A549 (cell line): ENCODE measurements around the gene VWA5B2. TPM values are rescaled to one million over a fixed set of nuclear protein-coding genes. Genes with fewer than 3 reads are reported as not detected.

Source experiments
- ATAC-seq, 2 experiments: fragments of 200-7000 bp in 1 of 2; fragments of >200 bp in 1 of 2; cut with Nextera tagmentation in 1 of 2; cut with Tn5 transposase in 1 of 2; 3 replicates each; pipeline versions ENCODE4 v1.8.0 to v1.9.1; 2018 to 2020; ENCODE audit warnings: mild to moderate bottlenecking in 1 of 2, moderate library complexity in 1 of 2
- CTCF ChIA-PET: fragments of 300-600 bp; sonication (Branson Sonifier 250); formaldehyde crosslinking; extraction: SDS; loops from one replicate; lab custom pipeline; 2021; ENCODE audit warnings: antibody characterized with exemption, inconsistent platforms; lab: Yijun Ruan, JAX
- POLR2A ChIA-PET: fragments of 350-600 bp; formaldehyde crosslinking; extraction: SDS; loops from one replicate; lab custom pipeline; 2021; ENCODE audit warnings: antibody characterized with exemption, inconsistent platforms; lab: Yijun Ruan, JAX
- DNase-seq, 2 experiments: peaks; one replicate each; pipeline versions ENCODE4 v3.0.0 to v3.0.0-alpha.2; 2011 to 2016; ENCODE audit warnings: low read depth in 1 of 2, low spot score in 1 of 2
- FAIRE-seq: peaks from 2 replicates; lab custom pipeline; 2011; peaks lifted over from hg19 to GRCh38; lab: Jason Lieb, UNC
- H3K27ac ChIP-seq, 2 experiments: fragments of >200 bp; sonication (Bioruptor Twin); formaldehyde crosslinking; 3 replicates each; pipeline ENCODE4 v1.5.1; 2016 to 2017
- H3K4me1 ChIP-seq: fragments of >200 bp; sonication (Bioruptor Twin); formaldehyde crosslinking; 3 replicates; pipeline ENCODE4 v1.6.1; 2016
- H3K4me2 ChIP-seq: fragments of >200 bp; sonication (Bioruptor Twin); formaldehyde crosslinking; 3 replicates; pipeline ENCODE4 v1.6.1; 2016
- H3K4me3 ChIP-seq: fragments of >200 bp; sonication (Bioruptor Twin); formaldehyde crosslinking; 3 replicates; pipeline ENCODE4 v1.5.1; 2016
- H3K9me3 ChIP-seq: fragments of >200 bp; sonication (Bioruptor Twin); formaldehyde crosslinking; 3 replicates; pipeline ENCODE4 v1.6.1; 2016
- CBX2 ChIP-seq: fragments of 200-600 bp; sonication (generic); IDR thresholded peaks from 2 replicates; pipeline ENCODE4 v1.6.1; 2016; ENCODE audit warnings: low read depth, mild to moderate bottlenecking, borderline replicate concordance
- CEBPB ChIP-seq, 2 experiments: fragments of >200 bp in 1 of 2; sonication (Bioruptor Twin) in 1 of 2; formaldehyde crosslinking in 1 of 2; IDR thresholded peaks; 2 replicates each; pipeline ENCODE4 v1.6.1; 2012 to 2016
- CHD4 ChIP-seq: fragments of 200-600 bp; sonication (generic); IDR thresholded peaks from 2 replicates; pipeline ENCODE4 v1.6.1; 2016; ENCODE audit warnings: antibody characterized with exemption, mild to moderate bottlenecking, borderline replicate concordance
- EP300 ChIP-seq, 2 experiments: fragments of >200 bp; sonication (Bioruptor Twin); formaldehyde crosslinking; IDR thresholded peaks; 2 replicates in 1 of 2; 3 replicates in 1 of 2; pipeline ENCODE4 v1.6.1; 2016 to 2017
- FOSL2 ChIP-seq, 2 experiments: fragments of 450-650 bp in 1 of 2; fragments of >200 bp in 1 of 2; sonication (Bioruptor Twin) in 1 of 2; formaldehyde crosslinking; IDR thresholded peaks; 2 replicates each; pipeline versions ENCODE4 v1.5.0 to v1.6.1; 2016 to 2020; ENCODE audit warnings: mild to moderate bottlenecking in 1 of 2, moderate library complexity in 1 of 2
- HDAC2 ChIP-seq: fragments of 200-600 bp; sonication (generic); IDR thresholded peaks from 2 replicates; pipeline ENCODE4 v1.6.1; 2016
- HEYL ChIP-seq: fragments of 250-450 bp; sonication (Bioruptor Pico); IDR thresholded peaks from 2 replicates; pipeline ENCODE4 v1.8.0; 2021; ENCODE audit warnings: mild to moderate bottlenecking, moderate library complexity
- HOXA7 ChIP-seq: fragments of 250-450 bp; sonication (Bioruptor Pico); IDR thresholded peaks from 2 replicates; pipeline ENCODE4 v1.5.0; 2020; ENCODE audit warnings: mild to moderate bottlenecking, moderate library complexity
- HOXB5 ChIP-seq: fragments of 250-450 bp; sonication (Bioruptor Pico); IDR thresholded peaks from 2 replicates; pipeline ENCODE4 v1.5.0; 2020; ENCODE audit warnings: mild to moderate bottlenecking, moderate library complexity
- JUN ChIP-seq, 2 experiments: fragments of >200 bp; sonication (Bioruptor Twin); formaldehyde crosslinking; IDR thresholded peaks; 2 replicates in 1 of 2; 3 replicates in 1 of 2; pipeline ENCODE4 v1.6.1; 2016 to 2017
- MAZ ChIP-seq: fragments of 150-350 bp; IDR thresholded peaks from 2 replicates; pipeline ENCODE4 v1.6.1; 2014; ENCODE audit warnings: antibody characterized with exemption, low read depth, low read length, borderline replicate concordance
- POLR2AphosphoS2 ChIP-seq: conservative IDR thresholded peaks from 2 replicates; pipeline ENCODE4 v1.6.1; 2012; ENCODE audit warnings: low read length, improper control_type of control experiment, inconsistent platforms
- RAD21 ChIP-seq, 2 experiments: fragments of >200 bp in 1 of 2; sonication (Bioruptor Twin) in 1 of 2; formaldehyde crosslinking in 1 of 2; IDR thresholded peaks in 1 of 2; conservative IDR thresholded peaks in 1 of 2; 2 replicates in 1 of 2; 3 replicates in 1 of 2; pipeline ENCODE4 v1.6.1; 2012 to 2018; ENCODE audit warnings: inconsistent platforms in 1 of 2
- RCOR1 ChIP-seq: fragments of 150-350 bp; IDR thresholded peaks from 2 replicates; pipeline ENCODE4 v1.6.1; 2014; ENCODE audit warnings: antibody characterized with exemption, low read length, low read depth
- TP53 ChIP-seq: fragments of 250-450 bp; sonication (Bioruptor Pico); IDR thresholded peaks from 2 replicates; pipeline ENCODE4 v1.5.0; 2021; ENCODE audit warnings: mild to moderate bottlenecking, moderate library complexity
- ZC3H11A ChIP-seq: fragments of 450-650 bp; IDR thresholded peaks from 2 replicates; pipeline ENCODE4 v1.6.1; 2014; ENCODE audit warnings: antibody characterized with exemption, mild to moderate bottlenecking
- ZNF302 ChIP-seq: fragments of 250-450 bp; sonication (Bioruptor Pico); IDR thresholded peaks from 2 replicates; pipeline ENCODE4 v1.9.0; 2021; ENCODE audit warnings: inconsistent platforms, mild to moderate bottlenecking, moderate library complexity
- WGBS: methylation state at CpG from one replicate; pipeline ENCODE4 v1.1.6; 2017; ENCODE audit errors: missing lambda C conversion rate; 5-methylcytosine and 5-hydroxymethylcytosine counted together
- polyA plus RNA-seq, 4 experiments: library from polyadenylated mRNA; depleted of rRNA in 3 of 4; stranded (reverse); fragments of >200 nt; fragmentation: RNase III in 1 of 4; extraction: RNeasy Plus Mini Kit Qiagen cat#74134 plus additional on column Dnase treatment in 1 of 4; gene quantifications; 2 replicates in 3 of 4; 3 replicates in 1 of 4; pipeline ENCODE4 v1.2.3, GENCODE V29; 2011 to 2017
- TF ChIP-seq, protein P1 (sequence below): IDR thresholded peaks from 2 replicates; pipeline ENCODE4 v1.6.1; 2012
- TF ChIP-seq, protein P2 (sequence below): fragments of >200 bp; sonication (Bioruptor Twin); formaldehyde crosslinking; IDR thresholded peaks from 3 replicates; pipeline ENCODE4 v1.6.1; 2016
- TF ChIP-seq, protein P3 (sequence below): IDR thresholded peaks from 2 replicates; pipeline ENCODE4 v1.6.1; 2012
- TF ChIP-seq, protein P4 (sequence below): fragments of 250-450 bp; sonication (Bioruptor Pico); IDR thresholded peaks from 2 replicates; pipeline ENCODE4 v1.5.0; 2020; ENCODE audit warnings: low read depth, mild to moderate bottlenecking, moderate library complexity
- TF ChIP-seq, protein P5 (sequence below): fragments of >200 bp; sonication (Bioruptor Twin); formaldehyde crosslinking; IDR thresholded peaks from 2 replicates; pipeline ENCODE4 v1.6.1; 2016

VWA5B2 gene
- polyA plus RNA-seq, 2 of the 4 experiments (the other 2 are of a cell fraction): 0.37 to 0.48 TPM

DNA sequence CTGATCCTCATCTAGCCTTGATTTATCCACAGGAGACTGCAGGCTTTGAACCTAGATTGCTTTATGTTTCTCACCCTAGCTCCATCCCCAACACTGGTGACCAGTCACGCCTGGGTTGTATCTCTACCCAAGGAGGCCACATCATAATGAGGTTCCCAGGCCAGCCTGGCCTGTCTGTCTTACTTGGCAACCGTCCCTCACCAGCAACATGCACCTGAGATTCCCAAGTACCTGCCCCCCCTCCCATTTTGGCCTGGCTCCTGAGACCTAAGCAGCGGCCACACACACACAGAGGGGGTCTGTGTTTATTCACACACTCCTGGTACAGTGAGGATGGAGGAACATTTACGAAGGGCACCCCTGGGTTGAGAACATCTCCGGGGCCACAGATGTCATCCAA, 29.5 kb downstream of the VWA5B2 start:
- DNase-seq (no peak), FAIRE-seq (no peak)
- 94% methylated on average over 3 of the region's 5 CpGs for WGBS
- no peak overlapping the region for H3K4me2 ChIP-seq
- H3K27ac ChIP-seq: no peak overlapping the region
- TF ChIP-seq, protein P1, sequence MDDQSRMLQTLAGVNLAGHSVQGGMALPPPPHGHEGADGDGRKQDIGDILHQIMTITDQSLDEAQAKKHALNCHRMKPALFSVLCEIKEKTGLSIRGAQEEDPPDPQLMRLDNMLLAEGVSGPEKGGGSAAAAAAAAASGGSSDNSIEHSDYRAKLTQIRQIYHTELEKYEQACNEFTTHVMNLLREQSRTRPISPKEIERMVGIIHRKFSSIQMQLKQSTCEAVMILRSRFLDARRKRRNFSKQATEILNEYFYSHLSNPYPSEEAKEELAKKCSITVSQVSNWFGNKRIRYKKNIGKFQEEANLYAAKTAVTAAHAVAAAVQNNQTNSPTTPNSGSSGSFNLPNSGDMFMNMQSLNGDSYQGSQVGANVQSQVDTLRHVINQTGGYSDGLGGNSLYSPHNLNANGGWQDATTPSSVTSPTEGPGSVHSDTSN: no peak
- TF ChIP-seq, protein P2, sequence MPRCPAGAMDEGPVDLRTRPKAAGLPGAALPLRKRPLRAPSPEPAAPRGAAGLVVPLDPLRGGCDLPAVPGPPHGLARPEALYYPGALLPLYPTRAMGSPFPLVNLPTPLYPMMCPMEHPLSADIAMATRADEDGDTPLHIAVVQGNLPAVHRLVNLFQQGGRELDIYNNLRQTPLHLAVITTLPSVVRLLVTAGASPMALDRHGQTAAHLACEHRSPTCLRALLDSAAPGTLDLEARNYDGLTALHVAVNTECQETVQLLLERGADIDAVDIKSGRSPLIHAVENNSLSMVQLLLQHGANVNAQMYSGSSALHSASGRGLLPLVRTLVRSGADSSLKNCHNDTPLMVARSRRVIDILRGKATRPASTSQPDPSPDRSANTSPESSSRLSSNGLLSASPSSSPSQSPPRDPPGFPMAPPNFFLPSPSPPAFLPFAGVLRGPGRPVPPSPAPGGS: no peak
- TF ChIP-seq HDAC2 (no peak), HEYL (CRISPR knock-in tag) (no peak), ZC3H11A (no peak), CBX2 (no peak), HOXB5 (CRISPR knock-in tag) (no peak)
- TF ChIP-seq, protein P3, sequence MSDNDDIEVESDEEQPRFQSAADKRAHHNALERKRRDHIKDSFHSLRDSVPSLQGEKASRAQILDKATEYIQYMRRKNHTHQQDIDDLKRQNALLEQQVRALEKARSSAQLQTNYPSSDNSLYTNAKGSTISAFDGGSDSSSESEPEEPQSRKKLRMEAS: no peak
- TF ChIP-seq, all 56 proteins: peak for 0
- H3K4me1 ChIP-seq: peaks cover 13% of the 10 kb centered on the region; the same call in 1 of the 3 replicates
- no peak for ATAC-seq
- CTCF ChIA-PET: interaction anchor here (0.6 to 5.5 kb wide), 3 partner anchors 9 to 189 kb away, joined by 3 to 27 read pairs (median 3); partner anchors contain the start of gene EEF1AKMT4
- POLR2A ChIA-PET: no interaction called here
- H3K4me3 ChIP-seq: no peak overlapping the region
- H3K9me3 ChIP-seq: no peaks in the 10 kb centered on the region

DNA sequence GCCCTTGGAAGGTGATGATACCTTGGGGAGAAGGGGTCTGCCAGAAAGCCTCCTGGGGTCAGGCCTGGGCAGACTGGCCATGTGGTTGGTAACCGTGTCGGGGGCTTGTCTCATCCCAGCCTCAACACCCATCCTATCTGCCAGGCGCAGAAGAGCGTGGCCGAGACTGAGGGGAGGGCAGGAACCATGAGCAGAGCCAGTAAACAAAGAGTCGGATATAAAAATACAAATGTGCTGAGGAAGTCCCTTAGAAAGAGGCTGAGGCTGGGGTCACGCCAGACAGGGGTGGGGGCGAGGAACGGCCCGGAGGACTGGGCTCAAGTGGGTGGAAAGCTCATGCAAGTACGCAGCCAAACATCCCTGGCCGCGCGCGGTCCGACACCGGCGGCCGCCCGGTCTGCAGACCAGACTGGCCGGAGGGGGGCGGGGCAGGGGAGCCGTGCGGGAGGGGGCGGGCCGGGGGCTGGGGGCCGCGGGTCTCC, 30.1 kb downstream of the VWA5B2 start:
- no peak overlapping the region for H3K27ac ChIP-seq
- peaks cover 13% of the 10 kb centered on the region; the same call in 1 of the 3 replicates for H3K4me1 ChIP-seq
- POLR2A ChIA-PET: no interaction called here
- FAIRE-seq (no peak), DNase-seq (no peak), ATAC-seq (0 out of 6 replicates have a peak, but pooled peaks of 1 of the 2 experiments have one; percentile 1)
- no peaks in the 10 kb centered on the region for H3K9me3 ChIP-seq
- WGBS: 62% methylated on average over 13 of the region's 28 CpGs
- H3K4me2 ChIP-seq: peak overlapping the region; percentile 99
- no peak overlapping the region for H3K4me3 ChIP-seq
- CTCF ChIA-PET: interaction anchor here (1.1 to 5.5 kb wide), 3 partner anchors 10 to 115 kb away, joined by 3 to 27 read pairs (median 3); partner anchors contain the start of gene EEF1AKMT4
- no peak for TF ChIP-seq RAD21 (conservative IDR thresholded peaks at IDR 0.05 in 1 of 2, IDR thresholded peaks at IDR 0.05 in 1 of 2)
- no peak for TF ChIP-seq HOXA7 (CRISPR knock-in tag)
- no peak for TF ChIP-seq JUN (IDR thresholded peaks at IDR 0.05)
- TF ChIP-seq CHD4: no peak
- no peak for TF ChIP-seq FOSL2 (IDR thresholded peaks at IDR 0.05)
- no peak for TF ChIP-seq FOSL2 (CRISPR knock-in tag; IDR thresholded peaks at IDR 0.05)
- no peak for TF ChIP-seq CEBPB (IDR thresholded peaks at IDR 0.05)
- no peak for TF ChIP-seq TP53 (CRISPR knock-in tag)
- no peak for TF ChIP-seq POLR2AphosphoS2
- TF ChIP-seq, protein P4, sequence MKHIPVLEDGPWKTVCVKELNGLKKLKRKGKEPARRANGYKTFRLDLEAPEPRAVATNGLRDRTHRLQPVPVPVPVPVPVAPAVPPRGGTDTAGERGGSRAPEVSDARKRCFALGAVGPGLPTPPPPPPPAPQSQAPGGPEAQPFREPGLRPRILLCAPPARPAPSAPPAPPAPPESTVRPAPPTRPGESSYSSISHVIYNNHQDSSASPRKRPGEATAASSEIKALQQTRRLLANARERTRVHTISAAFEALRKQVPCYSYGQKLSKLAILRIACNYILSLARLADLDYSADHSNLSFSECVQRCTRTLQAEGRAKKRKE (CRISPR knock-in tag): no peak
- TF ChIP-seq RCOR1: no peak
- TF ChIP-seq HDAC2: no peak
- TF ChIP-seq, protein P5, sequence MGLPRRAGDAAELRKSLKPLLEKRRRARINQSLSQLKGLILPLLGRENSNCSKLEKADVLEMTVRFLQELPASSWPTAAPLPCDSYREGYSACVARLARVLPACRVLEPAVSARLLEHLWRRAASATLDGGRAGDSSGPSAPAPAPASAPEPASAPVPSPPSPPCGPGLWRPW: no peak
- TF ChIP-seq MAZ: no peak
- TF ChIP-seq ZC3H11A: no peak
- TF ChIP-seq EP300 (IDR thresholded peaks at IDR 0.05): no peak
- no peak for TF ChIP-seq ZNF302 (CRISPR knock-in tag)
